DND-41 (cell line): ENCODE results near the gene NPPB.

ENCODE experiments used
- ATAC-seq: fragments of 200-7000 bp; cut with Tn5 transposase; 3 replicates; pipeline ENCODE4 v1.9.1; 2021; ENCODE audit warnings: low read depth; ENCODE audit not compliant: insufficient read depth
- DNase-seq: peaks from one replicate; pipeline ENCODE4 v3.0.0-alpha.2; 2020
- H2AFZ ChIP-seq: 2 replicates; pipeline ENCODE4 v1.6.0; 2012; ENCODE audit warnings: low read depth, low read length
- H3K27ac ChIP-seq: 2 replicates; pipeline ENCODE4 v1.5.1; 2012; ENCODE audit warnings: low read length, inconsistent platforms
- H3K27me3 ChIP-seq: fragments of 200-600 bp; sonication (generic); 2 replicates; pipeline ENCODE4 v1.6.0; 2012; ENCODE audit warnings: low read length, mild to moderate bottlenecking, inconsistent platforms; ENCODE audit not compliant: insufficient read depth, poor library complexity
- H3K36me3 ChIP-seq: 2 replicates; pipeline ENCODE4 v1.5.1; 2012; ENCODE audit warnings: low read length, inconsistent platforms; ENCODE audit not compliant: insufficient read depth
- H3K4me1 ChIP-seq: 2 replicates; pipeline ENCODE4 v1.5.1; 2012; ENCODE audit warnings: mild to moderate bottlenecking, low read length; ENCODE audit not compliant: insufficient read depth
- H3K4me2 ChIP-seq: 2 replicates; pipeline ENCODE4 v1.6.0; 2012; ENCODE audit warnings: mild to moderate bottlenecking, moderate library complexity, low read length, inconsistent platforms; ENCODE audit not compliant: insufficient read depth
- H3K4me3 ChIP-seq, 2 experiments: fragments of 200-600 bp in 1 of 2; shearing (Covaris generic) in 1 of 2; 2 replicates each; pipeline ENCODE4 v1.5.1; 2012 to 2016; ENCODE audit warnings: inconsistent platforms in 2 of 2, low read length in 2 of 2, mild to moderate bottlenecking in 2 of 2, low read depth in 1 of 2, moderate library complexity in 1 of 2
- H3K79me2 ChIP-seq: 2 replicates; pipeline ENCODE4 v1.6.0; 2012; ENCODE audit warnings: low read length, inconsistent platforms; ENCODE audit not compliant: insufficient read depth
- H3K9ac ChIP-seq: 2 replicates; pipeline ENCODE4 v1.6.0; 2012; ENCODE audit warnings: low read depth, mild to moderate bottlenecking, inconsistent platforms, low read length, moderate library complexity
- H3K9me3 ChIP-seq: 2 replicates; pipeline ENCODE4 v1.5.1; 2012; ENCODE audit warnings: low read length, moderate library complexity, mild to moderate bottlenecking, inconsistent platforms; ENCODE audit not compliant: insufficient read depth, severe bottlenecking
- H4K20me1 ChIP-seq: 2 replicates; pipeline ENCODE4 v1.6.0; 2012; ENCODE audit warnings: low read length; ENCODE audit not compliant: insufficient read depth
- EZH2 ChIP-seq: IDR thresholded peaks from 3 replicates; pipeline ENCODE4 v1.6.1; 2012; ENCODE audit warnings: borderline replicate concordance, low read depth, mild to moderate bottlenecking, moderate library complexity, low read length, inconsistent platforms; ENCODE audit not compliant: severe bottlenecking
- TF ChIP-seq, protein P1 (sequence below): IDR thresholded peaks from 2 replicates; pipeline ENCODE4 v1.5.1; 2012; ENCODE audit warnings: borderline replicate concordance, low read length, moderate library complexity, mild to moderate bottlenecking; ENCODE audit not compliant: poor library complexity, severe bottlenecking; ENCODE audit errors: extremely low read depth

The NPPB gene

GRCh38 chr1:11822091-11822490, 36.7 kb downstream of the NPPB start:
- Histone ChIP-seq H3K4me2 (no peak overlapping the region), H4K20me1 (no peaks in the 10 kb centered on the region; the same call in 1 of the 2 replicates), H3K4me3 (no peak overlapping the region), H3K27me3 (no peaks in the 10 kb centered on the region), H3K79me2 (no peaks in the 10 kb centered on the region), H3K9me3 (no peaks in the 10 kb centered on the region), H3K36me3 (peaks cover 93% of the 10 kb centered on the region), H3K4me1 (no peaks in the 10 kb centered on the region), H3K27ac (no peak overlapping the region), H2AFZ (no peak overlapping the region), H3K9ac (no peak overlapping the region)
- no peak for ATAC-seq
- TF ChIP-seq EZH2: no peak
- TF ChIP-seq, protein P1, sequence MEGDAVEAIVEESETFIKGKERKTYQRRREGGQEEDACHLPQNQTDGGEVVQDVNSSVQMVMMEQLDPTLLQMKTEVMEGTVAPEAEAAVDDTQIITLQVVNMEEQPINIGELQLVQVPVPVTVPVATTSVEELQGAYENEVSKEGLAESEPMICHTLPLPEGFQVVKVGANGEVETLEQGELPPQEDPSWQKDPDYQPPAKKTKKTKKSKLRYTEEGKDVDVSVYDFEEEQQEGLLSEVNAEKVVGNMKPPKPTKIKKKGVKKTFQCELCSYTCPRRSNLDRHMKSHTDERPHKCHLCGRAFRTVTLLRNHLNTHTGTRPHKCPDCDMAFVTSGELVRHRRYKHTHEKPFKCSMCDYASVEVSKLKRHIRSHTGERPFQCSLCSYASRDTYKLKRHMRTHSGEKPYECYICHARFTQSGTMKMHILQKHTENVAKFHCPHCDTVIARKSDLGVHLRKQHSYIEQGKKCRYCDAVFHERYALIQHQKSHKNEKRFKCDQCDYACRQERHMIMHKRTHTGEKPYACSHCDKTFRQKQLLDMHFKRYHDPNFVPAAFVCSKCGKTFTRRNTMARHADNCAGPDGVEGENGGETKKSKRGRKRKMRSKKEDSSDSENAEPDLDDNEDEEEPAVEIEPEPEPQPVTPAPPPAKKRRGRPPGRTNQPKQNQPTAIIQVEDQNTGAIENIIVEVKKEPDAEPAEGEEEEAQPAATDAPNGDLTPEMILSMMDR: no peak
- no peak for DNase-seq

GRCh38 chr1:11817192-11817591, 41.6 kb downstream of the NPPB start:
- DNase-seq (no peak), ATAC-seq (no peak)
- peaks cover 16% of the 10 kb centered on the region; the same call in 1 of the 2 replicates for H4K20me1 ChIP-seq
- no peak overlapping the region for H3K27ac ChIP-seq
- H3K9ac ChIP-seq: no peak overlapping the region
- H3K9me3 ChIP-seq: no peaks in the 10 kb centered on the region
- H2AFZ ChIP-seq: no peak overlapping the region
- no peak overlapping the region for H3K4me3 ChIP-seq
- no peaks in the 10 kb centered on the region for H3K4me1 ChIP-seq
- no peaks in the 10 kb centered on the region for H3K27me3 ChIP-seq
- TF ChIP-seq, protein P1: no peak
- TF ChIP-seq EZH2: no peak
- peaks cover 24% of the 10 kb centered on the region for H3K79me2 ChIP-seq
- peaks cover 74% of the 10 kb centered on the region for H3K36me3 ChIP-seq
- no peak overlapping the region for H3K4me2 ChIP-seq

DNA sequence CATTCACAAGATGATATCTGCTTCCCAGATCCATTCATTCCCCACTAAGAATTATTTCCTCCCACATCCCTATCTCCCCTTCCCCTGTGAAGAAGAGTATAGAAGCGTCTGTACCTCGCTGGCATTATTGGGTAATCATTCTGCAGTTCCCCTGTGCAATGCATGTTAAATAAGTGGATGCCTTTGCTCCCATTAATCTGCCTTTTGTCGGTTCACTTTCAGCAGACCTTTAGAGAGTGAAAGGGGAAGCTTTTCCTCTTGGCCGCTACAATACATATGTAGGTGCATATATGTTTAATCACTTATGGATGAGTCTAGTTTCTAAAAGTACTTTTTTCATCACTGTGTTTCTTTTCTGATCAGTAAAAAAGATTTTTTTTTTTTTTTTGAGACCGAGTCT, 45.7 kb downstream of the NPPB start:
- no peak overlapping the region for H3K4me3 ChIP-seq
- no peak overlapping the region; the same call in 1 of the 2 replicates for H3K27ac ChIP-seq
- no peak overlapping the region for H3K4me2 ChIP-seq
- peaks cover 40% of the 10 kb centered on the region for H4K20me1 ChIP-seq
- no peak for TF ChIP-seq EZH2
- TF ChIP-seq, protein P1: no peak
- ATAC-seq: no peak
- H3K9me3 ChIP-seq: no peaks in the 10 kb centered on the region
- H3K9ac ChIP-seq: no peak overlapping the region
- H3K4me1 ChIP-seq: peaks cover 28% of the 10 kb centered on the region
- peaks cover 62% of the 10 kb centered on the region for H3K79me2 ChIP-seq
- H2AFZ ChIP-seq: no peak overlapping the region
- no peaks in the 10 kb centered on the region for H3K27me3 ChIP-seq
- DNase-seq: no peak
- H3K36me3 ChIP-seq: peaks cover 77% of the 10 kb centered on the region
